NCI-H2107 treated with DMSO at 0.1 percent for 48 hours (cell line): Measurements from ENCODE around the gene CDH24.

ENCODE experiments used
- DNase-seq: peaks from one replicate; lab custom pipeline; 2025; ENCODE audit not compliant: unreplicated experiment; lab: John Stamatoyannopoulos, UW

Gene CDH24

DNA sequence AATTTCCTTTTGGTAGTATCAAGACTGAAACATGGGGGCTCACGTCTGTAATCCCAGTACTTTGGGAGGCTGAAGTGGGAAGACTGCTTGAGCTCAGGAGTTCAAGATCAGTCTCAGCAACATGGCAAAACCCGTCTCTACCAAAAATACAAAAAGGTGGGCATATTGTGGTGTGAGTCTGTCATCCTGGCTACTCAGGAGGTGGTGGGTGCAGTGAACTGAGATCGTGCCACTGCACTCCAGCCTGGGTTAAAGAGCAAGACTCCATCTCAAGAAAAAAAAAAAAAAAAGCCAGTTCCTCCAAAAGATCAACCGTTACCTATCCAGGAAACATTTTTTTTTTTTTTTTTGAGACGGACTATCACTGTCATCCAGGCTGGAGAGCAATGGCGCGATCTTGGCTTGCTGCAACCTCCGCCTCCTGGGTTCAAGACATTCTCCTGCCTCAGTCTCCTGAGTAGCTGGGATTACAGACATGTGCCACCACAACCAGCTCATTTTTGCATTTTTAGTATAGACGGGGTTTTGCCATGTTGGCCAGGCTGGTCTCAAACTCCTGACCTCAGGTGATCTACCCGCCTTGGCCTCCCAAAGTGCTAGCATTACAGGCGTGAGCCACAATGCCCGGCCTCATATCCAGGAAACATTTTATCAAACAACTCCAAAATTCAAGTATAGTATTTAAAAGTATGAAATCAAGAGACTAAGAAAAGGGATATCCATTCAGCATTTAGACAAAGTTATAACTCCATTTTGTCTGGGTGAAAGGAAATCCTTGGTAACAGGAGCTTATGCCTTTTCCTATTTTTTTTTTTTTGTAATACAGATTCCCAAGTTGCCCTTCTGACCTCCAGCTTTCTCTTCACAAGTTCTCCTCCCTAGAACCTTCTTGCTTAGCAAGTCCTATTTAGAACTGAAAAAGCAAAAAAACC, 34.2 kb upstream of the CDH24 start:
- DNase-seq = no peak

DNA sequence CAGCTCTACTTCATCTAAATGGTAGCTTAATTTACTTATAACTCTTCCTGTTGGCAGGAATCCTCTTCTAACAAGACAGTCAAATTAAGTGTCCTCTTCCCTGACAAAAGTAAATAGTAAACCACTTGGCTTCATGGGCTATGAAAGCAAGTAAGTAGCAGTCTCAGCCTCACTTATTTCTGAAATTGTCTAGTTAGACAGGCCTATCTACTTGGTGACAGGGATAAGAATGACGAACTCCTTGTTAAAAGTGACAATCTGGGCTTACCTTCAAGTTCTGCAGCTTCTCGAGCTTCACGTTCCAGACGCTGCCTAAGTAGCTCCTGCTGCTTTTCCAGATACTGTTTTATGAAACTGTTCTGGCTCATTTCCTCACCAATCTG, 32.9 kb upstream of the CDH24 start:
- DNase-seq = no peak

- no peak for DNase-seq
Observed at GRCh38 chr14:23089498-23090253, 32.4 kb upstream of the CDH24 start.

- no peak for DNase-seq
Observed at GRCh38 chr14:23086565-23086964, 29.2 kb upstream of the CDH24 start.

DNA sequence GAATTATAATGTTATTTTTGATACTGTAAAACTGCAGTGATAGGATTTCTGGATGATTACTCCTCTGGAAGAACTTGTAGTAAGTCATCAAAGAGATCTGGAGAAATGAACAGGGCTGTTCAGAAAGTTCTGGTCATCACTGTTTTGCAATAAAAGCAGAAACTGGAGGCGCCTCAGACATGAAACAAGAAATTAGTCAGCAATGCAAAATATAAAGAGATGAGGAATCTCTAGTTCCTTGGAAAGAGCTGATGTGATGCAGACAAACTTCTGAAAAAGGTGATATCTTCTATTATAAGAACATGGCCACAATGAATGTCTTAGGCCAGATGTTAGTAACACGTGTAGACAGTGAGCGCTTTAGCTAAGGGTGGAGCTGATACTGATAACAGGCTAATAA, 28.1 kb upstream of the CDH24 start:
- DNase-seq = no peak

- no peak for DNase-seq
Observed at GRCh38 chr14:23080474-23080873, 23.2 kb upstream of the CDH24 start.

DNA sequence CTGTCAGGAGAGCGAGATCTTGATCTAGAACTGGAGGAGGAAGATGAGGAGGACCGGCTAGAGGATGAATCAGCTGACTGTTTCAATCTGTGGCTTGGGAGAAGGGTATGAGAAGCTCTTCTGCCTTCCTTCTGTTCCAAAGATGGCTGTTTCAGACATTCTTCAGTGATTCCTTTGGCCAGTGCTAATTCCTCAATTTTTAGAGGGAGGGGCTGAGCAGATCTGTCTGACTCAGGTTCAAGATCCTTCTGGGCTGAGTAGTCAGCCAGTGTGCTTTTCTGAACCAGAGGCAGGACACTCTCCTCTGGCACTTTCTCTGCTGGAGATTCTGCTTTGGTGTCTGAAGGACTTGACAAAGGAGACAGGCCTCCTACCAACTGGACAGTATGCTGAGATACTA, 22.4 kb upstream of the CDH24 start:
- DNase-seq = no peak

GRCh38 chr14:23078692-23079116, 21.4 kb upstream of the CDH24 start:
- no peak for DNase-seq

GRCh38 chr14:23077962-23078361, 20.6 kb upstream of the CDH24 start:
- DNase-seq = no peak

GRCh38 chr14:23076785-23077408, 19.6 kb upstream of the CDH24 start:
- no peak for DNase-seq

GRCh38 chr14:23074906-23075305, 17.6 kb upstream of the CDH24 start:
- DNase-seq = no peak

DNA sequence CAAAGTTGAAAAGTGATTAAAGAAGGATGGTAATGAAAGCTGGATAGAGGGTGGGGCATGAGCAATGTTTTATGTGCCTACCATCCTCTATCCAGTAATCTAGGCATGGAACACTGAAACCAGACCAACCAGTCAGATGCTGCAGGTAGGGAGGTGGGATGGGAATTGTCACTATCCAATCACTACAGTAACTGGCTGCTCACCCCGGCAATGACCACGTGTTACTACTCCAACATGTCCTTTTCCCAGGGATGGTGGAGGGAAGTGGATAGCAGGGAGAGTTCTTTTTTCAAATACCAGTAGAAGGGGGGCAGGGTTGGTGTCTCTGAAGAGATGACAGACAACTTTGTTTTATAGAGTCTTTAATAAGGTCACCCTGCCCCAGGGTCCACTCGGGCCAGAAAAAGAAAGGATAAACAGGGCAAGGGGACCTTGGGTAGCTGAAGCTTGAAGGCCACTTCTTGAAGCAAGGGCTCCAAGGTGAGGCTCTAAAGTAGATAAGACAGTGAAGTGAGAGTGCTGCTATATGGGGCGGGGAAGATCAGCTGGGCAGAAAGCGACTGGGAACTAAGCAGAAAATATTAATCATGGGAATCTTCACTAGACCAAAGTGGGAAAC, 14.7 kb upstream of the CDH24 start:
- DNase-seq = no peak

GRCh38 chr14:23071244-23071920, 14.1 kb upstream of the CDH24 start:
- no peak for DNase-seq

GRCh38 chr14:23070262-23071129, 13.2 kb upstream of the CDH24 start:
- DNase-seq = no peak

- DNase-seq = no peak
Observed at GRCh38 chr14:23069413-23069806, 12.1 kb upstream of the CDH24 start.

DNA sequence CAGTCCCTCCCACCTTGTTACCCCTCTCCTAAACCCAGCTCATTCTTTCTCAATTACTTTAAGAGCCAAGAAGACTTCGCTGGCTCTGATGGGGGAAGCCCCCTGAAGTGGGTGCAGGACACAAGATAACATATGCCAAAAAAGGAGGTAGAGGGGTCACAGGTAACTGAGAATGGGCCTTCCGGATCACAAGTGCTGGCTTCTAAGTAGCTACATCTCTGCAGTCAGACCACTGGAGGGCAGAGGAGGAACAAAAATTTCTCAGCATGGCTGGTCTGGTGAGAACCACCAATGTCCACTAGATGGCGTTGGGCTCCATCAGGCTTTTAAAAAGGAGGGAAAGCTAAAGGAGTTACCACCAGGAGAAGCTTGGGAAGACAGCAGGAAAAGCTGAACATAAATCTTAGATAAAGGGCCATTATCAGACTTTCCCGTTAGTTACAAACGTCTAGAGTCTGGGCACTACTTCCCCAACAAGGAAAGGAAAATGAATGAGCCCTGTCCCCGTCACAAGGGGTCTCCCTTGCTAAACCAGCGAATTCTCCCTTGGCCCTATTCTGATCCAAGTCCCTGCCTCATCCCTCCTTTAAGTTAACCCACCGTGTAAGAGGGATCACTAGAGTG, 11.6 kb upstream of the CDH24 start:
- DNase-seq = no peak

GRCh38 chr14:23067847-23068788, 10.8 kb upstream of the CDH24 start:
- DNase-seq = no peak
